Measurements from ENCODE around the gene KISS1.

Gene KISS1

DNA sequence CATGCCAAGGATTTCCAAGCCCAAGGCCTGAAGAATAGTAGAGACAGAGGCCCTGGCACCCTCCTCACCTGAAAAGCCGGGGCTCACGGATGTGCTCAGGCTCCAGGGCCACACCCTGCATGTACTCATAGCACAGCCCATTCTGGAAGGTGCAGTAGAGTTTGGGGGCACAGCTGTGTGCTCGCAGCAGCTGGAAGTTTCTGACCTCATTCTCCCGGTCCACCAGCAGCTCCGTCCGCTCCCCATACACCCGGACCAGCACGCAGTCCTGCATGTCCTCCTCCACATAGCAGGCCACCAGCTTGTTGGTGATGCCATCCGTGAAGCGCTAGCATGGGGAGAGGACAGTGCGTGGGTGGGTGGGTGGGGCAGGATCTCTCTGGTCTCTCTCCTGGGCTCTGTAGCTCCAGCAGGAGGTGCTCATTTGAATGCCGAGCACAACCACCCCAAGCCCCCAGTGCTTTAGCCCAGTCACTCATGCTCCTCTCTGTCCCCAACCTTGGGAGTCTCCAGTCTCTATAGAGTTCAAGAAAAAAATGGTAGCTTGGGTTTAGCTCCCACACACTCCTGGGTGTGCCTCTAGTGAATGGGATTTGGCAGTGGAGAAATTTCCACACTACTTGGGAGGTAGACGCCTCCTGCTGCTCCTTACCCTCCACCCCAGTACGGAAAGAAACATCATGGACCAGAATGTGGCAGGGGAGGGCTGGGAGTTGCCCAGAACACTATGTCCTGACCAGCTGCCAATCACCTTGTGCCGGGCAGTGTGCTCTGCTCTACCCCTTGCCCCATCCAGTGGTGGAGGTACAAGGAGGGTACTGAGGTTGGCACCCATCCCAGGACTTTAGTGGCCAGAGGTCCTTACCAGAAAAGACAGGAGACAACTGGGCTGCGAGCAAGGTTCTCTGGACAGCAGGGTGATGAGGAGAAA, 46.4 kb downstream of the KISS1 start:
- H3K4me3 ChIP-seq (ENCODE audit: low read length) = no peak overlapping the region
- no peak for TF ChIP-seq ZNF274 (IDR thresholded peaks at IDR 0.05; ENCODE audit: low read depth, low read length)

DNA sequence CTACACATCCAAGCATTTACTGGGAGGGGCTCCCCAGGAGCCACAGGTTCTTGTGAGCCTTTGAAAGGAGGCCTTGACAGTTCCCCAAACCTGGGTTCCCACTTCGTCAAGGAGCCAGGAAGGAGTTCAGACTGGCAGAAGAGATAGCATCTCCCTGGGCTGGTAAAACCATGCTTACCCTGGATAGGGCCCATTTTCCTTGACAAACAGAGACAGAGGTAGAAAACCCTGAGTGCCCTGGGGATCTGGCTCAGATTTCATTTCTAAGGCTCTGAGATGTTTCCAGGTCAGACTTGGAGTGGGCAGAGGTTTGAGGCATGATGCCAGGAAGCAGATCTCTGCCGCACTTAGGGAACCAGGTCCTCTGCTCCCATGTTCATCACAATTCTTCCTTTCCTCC, 47.2 kb downstream of the KISS1 start:
- no peak for TF ChIP-seq ZNF274 (IDR thresholded peaks at IDR 0.05; ENCODE audit: low read depth, low read length)
- H3K4me3 ChIP-seq (ENCODE audit: low read length) = no peak overlapping the region

DNA sequence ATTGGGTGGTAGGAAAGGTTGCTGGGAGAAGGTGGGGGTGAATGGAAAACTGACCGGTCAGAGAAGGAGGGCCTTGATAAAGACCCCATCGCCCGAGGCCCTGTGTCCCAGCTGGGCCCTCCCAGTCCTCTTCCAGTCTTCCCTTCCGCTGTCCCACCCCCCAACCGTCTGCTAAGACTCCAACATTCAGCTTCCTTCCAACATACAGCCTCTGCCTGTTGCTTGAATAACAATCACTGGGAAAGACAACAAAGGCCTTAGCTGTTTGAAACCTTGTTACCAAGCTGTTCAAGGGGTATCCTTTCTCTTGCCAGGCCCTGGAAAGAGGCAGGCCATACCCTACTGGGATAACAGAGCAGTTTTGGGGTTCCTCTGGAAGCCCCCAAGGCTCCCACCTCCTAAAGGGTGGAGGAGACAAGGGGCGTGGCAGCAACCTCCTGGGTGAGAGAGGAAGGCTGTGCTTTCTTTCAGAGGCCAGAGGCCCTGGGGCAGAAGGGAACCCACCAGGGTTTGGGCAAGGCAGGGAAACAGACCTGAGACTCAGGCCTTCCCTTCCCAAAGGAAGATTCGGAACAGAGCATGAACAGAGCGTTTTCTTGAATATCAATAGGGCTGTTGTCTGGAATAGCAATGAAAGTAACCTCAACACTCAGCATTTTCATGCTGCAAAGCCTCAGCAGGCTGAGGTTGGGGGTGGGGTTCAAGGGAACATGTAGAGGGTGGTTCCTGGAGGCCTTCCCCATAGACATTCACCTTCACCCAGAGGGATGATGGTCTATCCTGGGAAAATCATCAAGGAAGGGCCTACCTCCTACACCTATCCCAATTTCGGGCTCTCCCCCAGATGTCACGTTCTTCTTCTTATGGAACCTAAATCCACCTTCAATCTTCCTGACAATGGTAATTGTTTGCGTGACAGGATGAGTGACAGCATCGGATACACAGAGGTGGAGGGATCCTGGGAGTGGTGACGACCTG, 48.6 kb downstream of the KISS1 start:
- H3K4me3 ChIP-seq (ENCODE audit: low read length) = no peak overlapping the region
- TF ChIP-seq ZNF274 (IDR thresholded peaks at IDR 0.05; ENCODE audit: low read depth, low read length) = no peak

DNA sequence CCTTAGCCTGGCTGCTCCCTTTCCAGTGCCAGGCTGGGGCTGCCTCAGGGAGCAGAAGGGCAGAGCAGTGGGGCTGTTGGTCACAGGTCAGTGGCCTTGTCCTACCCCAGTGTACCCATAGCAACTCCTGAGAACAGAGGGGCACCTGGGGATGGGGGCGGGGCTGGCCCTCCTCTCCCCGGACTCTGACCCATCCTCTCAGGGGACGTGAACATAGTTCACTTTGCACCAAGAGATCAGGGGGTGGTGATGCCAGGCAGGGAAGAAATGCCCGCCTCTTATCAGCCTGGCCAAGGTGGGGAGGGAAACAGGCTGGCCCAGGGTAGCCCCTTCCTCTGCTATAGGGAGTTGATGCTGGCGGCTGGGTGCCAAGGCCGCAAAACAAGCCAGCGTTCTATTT, 49.3 kb downstream of the KISS1 start:
- no peak for TF ChIP-seq ZNF274 (IDR thresholded peaks at IDR 0.05; ENCODE audit: low read depth, low read length)
- no peak overlapping the region for H3K4me3 ChIP-seq (ENCODE audit: low read length)

DNA sequence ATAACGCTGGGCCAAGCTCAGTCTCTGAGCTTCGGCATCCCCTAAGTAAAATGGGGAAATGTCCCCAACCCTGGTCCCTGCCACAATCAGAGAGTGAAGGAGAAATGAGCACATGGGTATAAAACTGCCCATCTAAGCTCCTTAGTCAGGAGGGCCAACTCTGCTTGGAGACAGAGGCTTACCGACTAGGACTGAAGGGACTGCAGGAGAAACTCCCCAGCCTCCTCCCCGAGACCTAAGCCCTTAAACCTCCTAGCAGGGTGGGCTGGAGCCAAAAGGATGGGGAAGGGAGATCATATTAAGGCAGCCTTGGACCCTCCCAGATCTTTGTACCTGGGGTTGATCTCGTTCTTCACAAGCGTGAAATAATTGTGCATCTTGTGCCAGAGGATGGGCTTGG, 50.0 kb downstream of the KISS1 start:
- no peak overlapping the region for H3K4me3 ChIP-seq (ENCODE audit: low read length)
- TF ChIP-seq ZNF274 (IDR thresholded peaks at IDR 0.05; ENCODE audit: low read depth, low read length) = no peak

DNA sequence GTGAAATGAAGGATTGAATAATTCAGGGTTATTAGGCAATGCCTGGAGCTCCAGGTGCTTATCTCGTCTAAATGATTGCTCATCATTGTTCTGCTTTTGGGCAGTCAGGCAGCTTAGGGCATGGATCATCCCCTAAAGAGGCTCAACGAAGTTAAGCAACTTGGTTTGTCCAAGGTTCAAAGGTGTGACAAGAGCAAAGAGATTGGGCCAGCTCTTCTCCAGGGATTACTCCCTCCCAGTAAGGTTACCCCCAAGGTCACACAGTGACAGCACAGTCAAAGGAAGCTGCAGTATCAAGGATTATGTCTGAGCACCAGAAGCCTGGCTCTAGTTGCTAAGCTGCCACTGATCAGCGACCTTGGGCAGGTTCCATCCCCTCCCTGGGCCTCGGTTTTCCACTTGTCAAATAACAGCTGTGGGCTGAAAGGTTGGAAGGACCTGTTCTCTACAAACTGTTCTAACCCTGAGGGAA, 51.2 kb downstream of the KISS1 start:
- H3K4me3 ChIP-seq (ENCODE audit: low read length) = no peak overlapping the region
- TF ChIP-seq ZNF274 (IDR thresholded peaks at IDR 0.05; ENCODE audit: low read depth, low read length) = no peak

DNA sequence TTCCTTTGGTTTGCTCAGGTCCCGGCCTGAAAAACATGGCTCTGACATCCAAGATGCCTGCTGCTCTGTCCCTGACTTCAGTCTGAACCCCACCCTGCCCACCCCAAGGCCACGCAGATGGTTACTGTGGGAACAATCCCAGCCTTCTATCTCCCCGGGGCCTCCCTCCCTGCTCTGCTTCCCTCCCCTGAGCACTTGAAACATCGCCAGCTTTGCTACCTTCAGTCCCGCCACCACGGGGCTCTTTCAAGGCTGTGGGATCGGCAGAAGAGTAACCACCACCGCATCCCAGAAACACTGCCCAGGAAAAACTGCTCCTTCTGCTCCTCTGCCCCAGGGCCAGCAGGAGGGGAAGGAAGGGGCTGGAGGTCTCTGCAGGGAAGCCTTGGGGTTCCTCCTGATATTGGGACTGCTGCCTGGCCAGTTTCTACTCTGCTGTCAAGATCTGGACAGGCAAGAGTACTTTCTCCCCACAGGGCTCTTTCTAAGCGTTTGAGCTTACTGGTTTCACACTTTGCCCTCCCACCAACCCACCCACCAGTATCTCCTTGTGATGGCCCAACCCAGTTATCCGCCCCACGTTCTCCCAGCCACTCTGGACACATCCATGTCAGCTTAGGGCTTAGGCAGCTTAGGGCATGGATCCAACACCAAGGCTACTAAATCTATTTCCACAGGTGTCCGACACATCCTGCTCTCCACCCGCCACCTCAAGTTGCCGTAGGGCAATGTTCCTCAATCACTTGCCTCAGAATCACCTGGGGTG, 52.8 kb downstream of the KISS1 start:
- no peak overlapping the region for H3K4me3 ChIP-seq (ENCODE audit: low read length)
- TF ChIP-seq ZNF274 (IDR thresholded peaks at IDR 0.05; ENCODE audit: low read depth, low read length) = no peak

DNA sequence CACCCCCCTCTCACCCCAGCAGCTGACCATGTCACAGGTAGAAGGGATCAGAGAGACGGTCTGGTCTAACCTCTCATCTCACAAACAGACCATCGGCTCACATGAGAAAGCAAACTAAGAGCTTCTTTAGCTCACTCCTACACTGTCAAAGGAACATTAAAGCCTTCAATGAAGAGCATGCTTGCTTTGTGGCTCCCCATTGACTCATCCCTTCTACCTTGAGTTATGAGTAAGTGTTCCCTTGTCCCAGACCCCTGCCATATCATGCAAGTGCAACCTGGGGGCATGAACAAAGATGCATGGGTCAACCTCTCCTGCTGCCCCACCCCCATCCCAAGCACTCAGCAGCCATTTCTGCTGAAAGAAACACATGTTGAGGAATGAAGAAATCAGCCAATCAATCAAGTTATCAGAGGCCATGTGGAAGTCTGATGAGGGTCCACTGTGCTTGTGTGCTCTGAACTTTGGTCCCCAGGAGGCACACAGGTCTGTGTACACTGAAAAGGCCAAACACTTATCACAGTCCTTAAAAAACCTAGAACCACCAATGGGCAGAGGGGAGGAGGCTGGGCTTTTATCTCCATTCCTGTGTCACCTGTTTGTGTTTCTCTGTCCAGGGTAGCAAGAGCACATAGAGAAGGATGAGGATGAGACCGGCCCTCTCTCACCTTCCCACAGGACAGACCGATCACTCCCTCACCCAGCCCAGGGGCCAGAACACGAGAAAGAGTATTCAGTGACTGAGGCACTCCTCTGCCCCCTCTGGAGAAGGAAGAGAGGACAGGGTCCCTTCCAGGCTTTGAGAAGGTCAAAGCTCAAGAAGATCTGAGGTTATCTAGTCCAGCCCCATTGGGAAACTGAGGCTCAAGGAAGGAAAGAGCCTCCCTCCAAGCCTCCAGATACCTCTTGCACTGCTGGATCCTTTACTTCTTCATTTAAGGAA, 54.0 kb downstream of the KISS1 start:
- no peak for TF ChIP-seq ZNF274 (IDR thresholded peaks at IDR 0.05; ENCODE audit: low read depth, low read length)
- H3K4me3 ChIP-seq (ENCODE audit: low read length) = no peak overlapping the region

DNA sequence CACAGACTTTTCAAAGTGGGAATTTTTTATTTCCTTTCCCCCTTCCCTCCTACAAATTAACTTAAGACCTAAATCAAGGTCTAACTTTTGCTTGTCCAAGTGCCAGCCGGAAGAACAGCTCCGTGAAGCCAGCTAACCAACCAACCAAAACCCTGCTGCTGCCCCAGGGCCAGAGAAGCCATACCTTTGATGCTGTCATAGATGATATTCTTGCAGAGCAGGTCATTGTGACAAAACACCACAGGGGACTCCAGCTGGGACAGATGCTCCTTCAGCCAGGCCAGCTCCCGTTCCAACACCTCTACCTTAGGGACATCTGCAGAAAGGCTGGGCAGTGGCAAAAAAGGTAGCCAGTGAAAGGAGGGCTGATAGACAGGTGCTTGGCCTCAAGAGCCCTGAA, 55.2 kb downstream of the KISS1 start:
- no peak for TF ChIP-seq ZNF274 (IDR thresholded peaks at IDR 0.05; ENCODE audit: low read depth, low read length)
- H3K4me3 ChIP-seq (ENCODE audit: low read length) = no peak overlapping the region
